Keratinocyte (primary cell): ENCODE measurements around the gene CMTR2. TPM values are rescaled to one million over a fixed set of nuclear protein-coding genes. Genes with fewer than 3 reads are reported as not detected.

Source experiments
- DNase-seq: peaks from one replicate; pipeline ENCODE4 v3.0.0-alpha.2; 2011; ENCODE audit warnings: low read depth, missing footprints, low spot score
- FAIRE-seq: peaks from 2 replicates; lab custom pipeline; 2011; peaks lifted over from hg19 to GRCh38; lab: Jason Lieb, UNC
- H2AFZ ChIP-seq: 2 replicates; pipeline ENCODE4 v1.6.0; 2012; ENCODE audit warnings: low read length, control low read depth, inconsistent platforms; ENCODE audit not compliant: control insufficient read depth
- H3K27ac ChIP-seq: 2 replicates; pipeline ENCODE4 v1.5.1; 2011; ENCODE audit warnings: low read length; ENCODE audit not compliant: control insufficient read depth, insufficient read depth
- H3K27me3 ChIP-seq: 3 replicates; pipeline ENCODE4 v1.6.0; 2011; ENCODE audit warnings: low read length; ENCODE audit not compliant: control insufficient read depth, insufficient read depth; ENCODE audit errors: extremely low read depth
- H3K36me3 ChIP-seq, 2 experiments: 2 replicates in 1 of 2; 3 replicates in 1 of 2; pipeline ENCODE4 v1.5.1; 2011; ENCODE audit warnings: low read length in 2 of 2, mild to moderate bottlenecking in 1 of 2; ENCODE audit not compliant: control insufficient read depth in 2 of 2, insufficient read depth in 2 of 2; ENCODE audit errors: extremely low read depth in 1 of 2
- H3K4me1 ChIP-seq: 3 replicates; pipeline ENCODE4 v1.5.1; 2011; ENCODE audit warnings: low read length; ENCODE audit not compliant: control insufficient read depth, insufficient read depth; ENCODE audit errors: extremely low read depth
- H3K4me2 ChIP-seq: 3 replicates; pipeline ENCODE4 v1.6.0; 2011; ENCODE audit warnings: low read depth, low read length; ENCODE audit not compliant: control insufficient read depth, insufficient read depth; ENCODE audit errors: extremely low read depth
- H3K4me3 ChIP-seq, 3 experiments: fragments of 200-600 bp in 1 of 3; sonication (generic) in 1 of 3; 2 replicates in 2 of 3; 3 replicates in 1 of 3; pipeline ENCODE4 v1.5.1; 2011 to 2016; ENCODE audit warnings: low read length in 3 of 3, mild to moderate bottlenecking in 3 of 3, control low read depth in 2 of 3, inconsistent platforms in 1 of 3, low read depth in 1 of 3, mixed read lengths in 1 of 3, mixed run types in 1 of 3, moderate library complexity in 1 of 3; ENCODE audit not compliant: control insufficient read depth in 2 of 3, insufficient read depth in 2 of 3; ENCODE audit errors: extremely low read depth in 1 of 3
- H3K79me2 ChIP-seq: 2 replicates; pipeline ENCODE4 v1.6.0; 2012; ENCODE audit warnings: low read length; ENCODE audit not compliant: control insufficient read depth, insufficient read depth
- H3K9ac ChIP-seq: 3 replicates; pipeline ENCODE4 v1.6.0; 2011; ENCODE audit warnings: low read length; ENCODE audit not compliant: control insufficient read depth, insufficient read depth; ENCODE audit errors: extremely low read depth
- H3K9me1 ChIP-seq: 3 replicates; pipeline ENCODE4 v1.6.0; 2011; ENCODE audit warnings: low read length; ENCODE audit not compliant: control insufficient read depth, insufficient read depth; ENCODE audit errors: extremely low read depth
- H3K9me3 ChIP-seq: 2 replicates; pipeline ENCODE4 v1.5.1; 2012; ENCODE audit warnings: low read depth, low read length; ENCODE audit not compliant: control insufficient read depth
- H4K20me1 ChIP-seq: 3 replicates; pipeline ENCODE4 v1.6.0; 2011; ENCODE audit warnings: low read length; ENCODE audit not compliant: control insufficient read depth, insufficient read depth; ENCODE audit errors: extremely low read depth
- EZH2 ChIP-seq: IDR thresholded peaks from one replicate; pipeline ENCODE4 v1.6.1; 2012; ENCODE audit warnings: inconsistent platforms, mild to moderate bottlenecking, low read length, moderate library complexity
- dilution Hi-C: fragments of 300-500 bp; cut with MboI; formaldehyde crosslinking; loops from one replicate; pipeline ENCODE4 v1.7.0; 2020; ENCODE audit warnings: low sequenced_read_pairs; ENCODE audit not compliant: extremely low pct_ligation_motif_present
- polyA plus RNA-seq, 5 experiments: library from polyadenylated mRNA; depleted of rRNA in 3 of 5; stranded (reverse) in 3 of 5; stranded (forward) in 1 of 5; unstranded in 1 of 5; fragments of >200 nt; gene quantifications; 1 replicate in 1 of 5; 2 replicates in 3 of 5; 3 replicates in 1 of 5; pipeline versions ENCODE4 v1.2.1 to v1.2.3, GENCODE V29; 2011 to 2012; ENCODE audit warnings: missing spikeins in 2 of 5, low read depth in 1 of 5, low replicate concordance in 1 of 5
- TF ChIP-seq, protein P1 (sequence below), 3 experiments: IDR thresholded peaks in 1 of 3; conservative IDR thresholded peaks in 1 of 3; optimal IDR thresholded peaks in 1 of 3; 2 replicates in 2 of 3; 3 replicates in 1 of 3; pipeline versions ENCODE3 to v1.5.1; 2011; ENCODE audit warnings: low read length in 3 of 3, mild to moderate bottlenecking in 3 of 3, moderate library complexity in 2 of 3, control low read depth in 1 of 3, inconsistent platforms in 1 of 3; ENCODE audit not compliant: insufficient read depth in 2 of 3; ENCODE audit errors: extremely low read depth in 1 of 3

CMTR2 gene
- polyA plus RNA-seq, 1 donor (not counting 4 experiments of a cell fraction or from before 2014, with no cell fraction given): 37.9 TPM

DNA sequence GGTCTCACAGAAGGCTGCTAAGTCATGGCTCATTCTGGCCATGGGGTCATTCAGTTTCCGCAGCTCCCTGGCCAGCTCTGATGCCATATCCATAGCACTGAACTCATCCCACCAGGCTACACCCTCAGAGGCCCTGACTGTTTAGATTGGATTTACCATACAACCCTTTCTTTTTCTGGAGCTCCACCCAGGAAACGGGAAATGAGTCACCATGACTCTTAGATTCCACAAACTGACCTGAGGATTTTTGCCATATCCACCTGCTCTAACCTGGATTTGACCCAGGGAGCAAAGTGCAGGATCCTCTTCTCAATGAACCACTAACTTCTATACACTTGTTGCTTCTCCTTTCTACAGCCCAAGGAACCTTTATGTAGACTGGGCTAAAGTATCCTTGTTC lies 49.0 kb upstream of the CMTR2 start:
- Histone ChIP-seq H3K9me1 (no peaks in the 10 kb centered on the region), H3K9ac (peak overlapping the region; percentile 55), H4K20me1 (no peaks in the 10 kb centered on the region), H3K9me3 (no peaks in the 10 kb centered on the region), H3K27ac (peak overlapping the region; percentile 82), H3K4me2 (peak overlapping the region; percentile 76), H3K79me2 (no peaks in the 10 kb centered on the region), H2AFZ (no peak overlapping the region), H3K4me1 (peaks cover 25% of the 10 kb centered on the region), H3K4me3 (peak overlapping the region in 1 of 3 experiments; percentile 30), H3K27me3 (no peaks in the 10 kb centered on the region), H3K36me3 (no peaks in the 10 kb centered on the region)
- no peak for TF ChIP-seq EZH2
- TF ChIP-seq, protein P1, sequence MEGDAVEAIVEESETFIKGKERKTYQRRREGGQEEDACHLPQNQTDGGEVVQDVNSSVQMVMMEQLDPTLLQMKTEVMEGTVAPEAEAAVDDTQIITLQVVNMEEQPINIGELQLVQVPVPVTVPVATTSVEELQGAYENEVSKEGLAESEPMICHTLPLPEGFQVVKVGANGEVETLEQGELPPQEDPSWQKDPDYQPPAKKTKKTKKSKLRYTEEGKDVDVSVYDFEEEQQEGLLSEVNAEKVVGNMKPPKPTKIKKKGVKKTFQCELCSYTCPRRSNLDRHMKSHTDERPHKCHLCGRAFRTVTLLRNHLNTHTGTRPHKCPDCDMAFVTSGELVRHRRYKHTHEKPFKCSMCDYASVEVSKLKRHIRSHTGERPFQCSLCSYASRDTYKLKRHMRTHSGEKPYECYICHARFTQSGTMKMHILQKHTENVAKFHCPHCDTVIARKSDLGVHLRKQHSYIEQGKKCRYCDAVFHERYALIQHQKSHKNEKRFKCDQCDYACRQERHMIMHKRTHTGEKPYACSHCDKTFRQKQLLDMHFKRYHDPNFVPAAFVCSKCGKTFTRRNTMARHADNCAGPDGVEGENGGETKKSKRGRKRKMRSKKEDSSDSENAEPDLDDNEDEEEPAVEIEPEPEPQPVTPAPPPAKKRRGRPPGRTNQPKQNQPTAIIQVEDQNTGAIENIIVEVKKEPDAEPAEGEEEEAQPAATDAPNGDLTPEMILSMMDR (optimal IDR thresholded peaks at IDR 0.05 in 1 of 3, IDR thresholded peaks at IDR 0.05 in 1 of 3, conservative IDR thresholded peaks at IDR 0.05 in 1 of 3; ENCODE audit: extremely low read depth in 1 of 3, insufficient read depth in 2 of 3, low read length in 3 of 3): no peak
- DNase-seq (peak; percentile 57), FAIRE-seq (peak; percentile 92)
- dilution Hi-C loops: no loop called here

DNA sequence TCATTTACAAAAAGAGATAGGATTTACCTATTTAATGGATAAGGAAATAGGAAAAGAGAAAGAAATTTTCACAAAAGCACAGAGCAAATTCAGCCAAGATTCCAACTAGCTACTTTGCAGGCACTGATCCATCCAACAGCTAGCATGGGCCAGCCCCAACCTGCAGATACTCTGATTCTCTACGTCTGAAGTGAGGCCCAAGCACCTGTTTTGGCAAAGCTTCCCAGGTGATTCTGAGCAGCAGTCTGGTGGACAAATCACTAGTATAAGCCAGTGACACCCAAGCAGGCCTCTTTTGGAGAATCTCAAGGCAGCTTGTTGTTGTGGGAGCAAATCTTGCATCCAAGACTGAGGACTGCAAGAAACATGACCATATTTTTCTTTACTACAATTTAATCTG lies 48.4 kb upstream of the CMTR2 start:
- Histone ChIP-seq H3K9ac (peak overlapping the region; percentile 55), H3K36me3 (no peaks in the 10 kb centered on the region)
- peak; percentile 87 for FAIRE-seq

More for the DNA sequence above, 48.4 kb upstream of the CMTR2 start:
- Histone ChIP-seq H3K27ac (peak overlapping the region; percentile 82), H2AFZ (no peak overlapping the region), H3K9me1 (no peaks in the 10 kb centered on the region), H3K4me3 (no peak overlapping the region), H3K4me2 (peak overlapping the region; percentile 76), H3K4me1 (peaks cover 25% of the 10 kb centered on the region), H3K9me3 (no peaks in the 10 kb centered on the region), H3K79me2 (no peaks in the 10 kb centered on the region), H4K20me1 (no peaks in the 10 kb centered on the region), H3K27me3 (no peaks in the 10 kb centered on the region)
- TF ChIP-seq EZH2: no peak
- TF ChIP-seq, protein P1 (optimal IDR thresholded peaks at IDR 0.05 in 1 of 3, IDR thresholded peaks at IDR 0.05 in 1 of 3, conservative IDR thresholded peaks at IDR 0.05 in 1 of 3; ENCODE audit: extremely low read depth in 1 of 3, insufficient read depth in 2 of 3, low read length in 3 of 3): no peak
- peak; percentile 73 for DNase-seq
- dilution Hi-C loops: no loop called here
